PC-9 (cell line): ENCODE results near the gene CDC42BPG. TPM values are rescaled to one million over a fixed set of nuclear protein-coding genes. Genes with fewer than 3 reads are reported as not detected.

Source experiments
- BruUV-seq: library from RNA; stranded (reverse); fragments of 400-500 nt; replicated peaks from 2 replicates; lab custom pipeline; 2021; lab: Mats Ljungman, UMichigan
- CTCF ChIA-PET: fragments of 300-600 bp; sonication (Branson Sonifier 250); formaldehyde crosslinking; loops from one replicate; lab custom pipeline; 2022; ENCODE audit warnings: antibody characterized with exemption; lab: Charles Lee
- POLR2A ChIA-PET: fragments of 300-600 bp; sonication (Branson Sonifier 250); formaldehyde crosslinking; loops from one replicate; lab custom pipeline; 2022; ENCODE audit warnings: antibody characterized with exemption; ENCODE audit not compliant: unreplicated experiment; lab: Charles Lee
- DNase-seq, 2 experiments: peaks; one replicate each; pipeline versions ENCODE4 v3.0.0 to v3.0.0-alpha.2; 2015 to 2022; ENCODE audit warnings: mixed read lengths in 1 of 2
- H2AFZ ChIP-seq: fragments of 200-600 bp; sonication (generic); 2 replicates; pipeline ENCODE4 v1.8.1; 2017; ENCODE audit warnings: antibody characterized with exemption
- H3F3A ChIP-seq: fragments of 200-600 bp; sonication (generic); 2 replicates; pipeline ENCODE4 v1.8.1; 2017; ENCODE audit warnings: antibody characterized with exemption, mild to moderate bottlenecking, low read depth; ENCODE audit not compliant: insufficient read depth
- H3K27ac ChIP-seq: fragments of 200-600 bp; sonication (generic); 2 replicates; pipeline ENCODE4 v1.6.1; 2016; ENCODE audit warnings: mixed run types
- H3K27me3 ChIP-seq: fragments of 200-600 bp; sonication (generic); 2 replicates; pipeline ENCODE4 v1.6.1; 2016; ENCODE audit warnings: low read depth, mixed run types; ENCODE audit not compliant: insufficient read depth
- H3K36me3 ChIP-seq: fragments of 200-600 bp; sonication (generic); 2 replicates; pipeline ENCODE4 v1.6.1; 2016; ENCODE audit warnings: low read depth, mixed run types
- H3K4me1 ChIP-seq: fragments of 200-600 bp; sonication (generic); replicated peaks from 2 replicates; pipeline ENCODE4 v1.6.1; 2016; ENCODE audit warnings: mixed run types; ENCODE audit not compliant: insufficient read depth
- H3K4me2 ChIP-seq: fragments of 200-600 bp; sonication (generic); 2 replicates; pipeline ENCODE4 v1.6.1; 2017; ENCODE audit warnings: mixed run types
- H3K4me3 ChIP-seq: fragments of 200-600 bp; sonication (generic); 2 replicates; pipeline ENCODE4 v1.6.1; 2016; ENCODE audit warnings: mixed run types
- H3K79me2 ChIP-seq: fragments of 200-600 bp; sonication (generic); 2 replicates; pipeline ENCODE4 v1.6.1; 2017; ENCODE audit warnings: low read depth, mixed run types
- H3K9me2 ChIP-seq: fragments of 200-600 bp; sonication (generic); 2 replicates; pipeline ENCODE4 v1.8.1; 2017; ENCODE audit warnings: mild to moderate bottlenecking; ENCODE audit not compliant: insufficient read depth
- H3K9me3 ChIP-seq: fragments of 200-600 bp; sonication (generic); 2 replicates; pipeline ENCODE4 v1.8.1; 2016; ENCODE audit warnings: low read depth; ENCODE audit not compliant: insufficient read depth
- H4K20me1 ChIP-seq: fragments of 200-600 bp; sonication (generic); 2 replicates; pipeline ENCODE4 v1.8.1; 2017; ENCODE audit not compliant: insufficient read depth
- EZH2 ChIP-seq: fragments of 200-600 bp; sonication (generic); IDR thresholded peaks from 2 replicates; pipeline ENCODE4 v1.8.0; 2017; ENCODE audit warnings: antibody characterized with exemption, low read depth
- intact Hi-C: fragments of 100-400 bp; cut with micrococcal nuclease; formaldehyde crosslinking; loops from one replicate; pipeline ENCODE4 v1.10.0; 2022; ENCODE audit not compliant: unreplicated experiment
- total RNA-seq: library from RNA; stranded (reverse); gene quantifications from 2 replicates; pipeline ENCODE4 v1.2.3, GENCODE V29; 2021
- TF ChIP-seq, protein P1 (sequence below): fragments of 200-600 bp; sonication (generic); conservative IDR thresholded peaks from 2 replicates; pipeline ENCODE4 v1.6.1; 2017; ENCODE audit warnings: mixed run types, antibody characterized with exemption, mild to moderate bottlenecking, moderate library complexity

CDC42BPG gene
- total RNA-seq, 1 experiment from 2014 or later = 31.3 TPM

- TF ChIP-seq EZH2 = no peak
- TF ChIP-seq, protein P1, sequence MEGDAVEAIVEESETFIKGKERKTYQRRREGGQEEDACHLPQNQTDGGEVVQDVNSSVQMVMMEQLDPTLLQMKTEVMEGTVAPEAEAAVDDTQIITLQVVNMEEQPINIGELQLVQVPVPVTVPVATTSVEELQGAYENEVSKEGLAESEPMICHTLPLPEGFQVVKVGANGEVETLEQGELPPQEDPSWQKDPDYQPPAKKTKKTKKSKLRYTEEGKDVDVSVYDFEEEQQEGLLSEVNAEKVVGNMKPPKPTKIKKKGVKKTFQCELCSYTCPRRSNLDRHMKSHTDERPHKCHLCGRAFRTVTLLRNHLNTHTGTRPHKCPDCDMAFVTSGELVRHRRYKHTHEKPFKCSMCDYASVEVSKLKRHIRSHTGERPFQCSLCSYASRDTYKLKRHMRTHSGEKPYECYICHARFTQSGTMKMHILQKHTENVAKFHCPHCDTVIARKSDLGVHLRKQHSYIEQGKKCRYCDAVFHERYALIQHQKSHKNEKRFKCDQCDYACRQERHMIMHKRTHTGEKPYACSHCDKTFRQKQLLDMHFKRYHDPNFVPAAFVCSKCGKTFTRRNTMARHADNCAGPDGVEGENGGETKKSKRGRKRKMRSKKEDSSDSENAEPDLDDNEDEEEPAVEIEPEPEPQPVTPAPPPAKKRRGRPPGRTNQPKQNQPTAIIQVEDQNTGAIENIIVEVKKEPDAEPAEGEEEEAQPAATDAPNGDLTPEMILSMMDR = no peak
- Histone ChIP-seq H3K9me2 (no peaks in the 10 kb centered on the region), H3K79me2 (peaks cover 98% of the 10 kb centered on the region), H3K9me3 (no peaks in the 10 kb centered on the region), H3K4me1 (peaks cover 48% of the 10 kb centered on the region), H3K27me3 (no peaks in the 10 kb centered on the region), H3F3A (peaks cover 31% of the 10 kb centered on the region; the same call in 1 of the 2 replicates), H2AFZ (no peak overlapping the region), H3K4me2 (peak overlapping the region; percentile 2; the same call in 1 of the 2 replicates), H3K36me3 (0 out of 2 replicates have a peak, but pooled peaks cover 9% of the 10 kb centered on the region), H3K4me3 (no peak overlapping the region), H4K20me1 (peaks cover 36% of the 10 kb centered on the region), H3K27ac (peak overlapping the region; percentile 24; the same call in 1 of the 2 replicates)
- intact Hi-C loops = no loop called here
- ChIA-PET POLR2A (interaction anchor here (0.5 to 0.7 kb wide), 4 partner anchors 12 to 173 kb away, joined by 3 to 6 read pairs (median 4); no protein-coding TSS in a partner anchor), CTCF (interaction anchor here (0.5 to 2.2 kb wide), 2 partner anchors 18 to 22 kb away, joined by 4 to 12 read pairs; no protein-coding TSS in a partner anchor)
- DNase-seq = no peak
- BruUV-seq = no TSS peak
These were observed 21.1 kb upstream of the CDC42BPG start for GRCh38 chr11:64865286-64866172.

DNA sequence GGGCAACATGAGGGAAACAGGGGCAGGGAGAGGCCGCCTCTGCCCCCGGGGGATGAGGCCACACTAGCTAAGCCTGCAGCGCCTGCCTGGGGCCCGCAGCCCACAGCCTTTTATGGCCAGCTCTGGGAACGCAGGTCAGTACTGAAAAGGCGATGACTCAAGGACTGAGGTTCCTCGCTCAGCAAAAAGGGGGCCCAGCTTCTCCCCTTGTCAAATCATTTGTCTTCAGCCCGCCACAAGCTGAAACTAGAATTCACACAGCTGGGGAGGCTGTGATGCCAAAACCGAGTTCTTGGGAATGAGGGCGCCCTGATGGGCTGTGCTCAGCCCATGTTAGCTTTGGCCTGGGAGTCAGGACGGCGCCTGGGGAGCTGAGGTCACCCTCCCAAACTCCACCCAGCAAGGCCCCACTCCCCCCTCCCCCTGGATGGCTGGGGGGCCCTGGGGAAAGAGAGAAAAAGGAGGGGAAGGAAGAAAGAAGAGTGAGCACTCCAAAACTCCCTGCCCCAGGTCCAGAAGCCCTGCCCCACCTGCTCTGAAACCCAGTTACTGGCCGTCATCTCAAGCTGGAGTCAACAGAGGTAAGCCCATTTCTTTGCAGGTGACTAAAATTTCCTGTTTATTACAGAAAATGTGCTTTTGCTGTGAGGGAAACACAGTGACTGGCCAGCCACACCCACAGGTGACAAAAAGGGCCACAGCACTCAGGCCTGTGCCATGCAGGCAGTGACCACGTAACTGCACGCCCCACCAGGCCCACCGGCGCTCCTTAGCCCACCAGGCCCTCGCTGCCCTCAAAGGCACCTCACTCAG is 20.2 kb upstream of the CDC42BPG start:
- TSS peak; percentile 6 for BruUV-seq
- no peak overlapping the region for H2AFZ ChIP-seq
- DNase-seq = peak in 1 of 2 experiments; percentile 79
- H3K4me3 ChIP-seq = no peak overlapping the region
- H3K9me2 ChIP-seq = no peaks in the 10 kb centered on the region
- peaks cover 98% of the 10 kb centered on the region for H3K79me2 ChIP-seq
- peaks cover 30% of the 10 kb centered on the region; the same call in 1 of the 2 replicates for H4K20me1 ChIP-seq
- no peaks in the 10 kb centered on the region for H3K27me3 ChIP-seq
- TF ChIP-seq, protein P1 = no peak
- no peak for TF ChIP-seq EZH2
- ChIA-PET POLR2A (interaction anchor here (0.5 to 0.7 kb wide), 4 partner anchors 13 to 138 kb away, joined by 4 to 6 read pairs (median 6); no protein-coding TSS in a partner anchor), CTCF (interaction anchor here (0.5 to 2.2 kb wide), 7 partner anchors 10 to 484 kb away, joined by 3 to 12 read pairs (median 3); no protein-coding TSS in a partner anchor)
- no peak overlapping the region for H3K27ac ChIP-seq
- H3K4me1 ChIP-seq = peaks cover 41% of the 10 kb centered on the region
- no peak overlapping the region for H3K4me2 ChIP-seq
- peaks cover 29% of the 10 kb centered on the region; the same call in 1 of the 2 replicates for H3F3A ChIP-seq
- 0 out of 2 replicates have a peak, but pooled peaks cover 13% of the 10 kb centered on the region for H3K36me3 ChIP-seq
- intact Hi-C loops = no loop called here
- H3K9me3 ChIP-seq = no peaks in the 10 kb centered on the region

- H3K9me2 ChIP-seq = no peaks in the 10 kb centered on the region
- ChIA-PET POLR2A (interaction anchor here (0.7 kb wide), 2 partner anchors 13 to 139 kb away, joined by 5 to 6 read pairs; no protein-coding TSS in a partner anchor), CTCF (interaction anchor here (0.5 to 2.2 kb wide), 7 partner anchors 9 to 579 kb away, joined by 3 to 12 read pairs (median 3); partner anchors contain the start of gene GPR137)
- intact Hi-C loops = no loop called here
- 0 out of 2 replicates have a peak, but pooled peaks cover 15% of the 10 kb centered on the region for H3K36me3 ChIP-seq
- no peak overlapping the region for H3K4me3 ChIP-seq
- H3K79me2 ChIP-seq = peaks cover 96% of the 10 kb centered on the region
- H3K4me1 ChIP-seq = peaks cover 37% of the 10 kb centered on the region
- peaks cover 29% of the 10 kb centered on the region; the same call in 1 of the 2 replicates for H3F3A ChIP-seq
- no peak for DNase-seq
- no peaks in the 10 kb centered on the region for H3K27me3 ChIP-seq
- H3K9me3 ChIP-seq = no peaks in the 10 kb centered on the region
- BruUV-seq = no TSS peak
- no peak overlapping the region for H2AFZ ChIP-seq
- H3K4me2 ChIP-seq = no peak overlapping the region
- H3K27ac ChIP-seq = no peak overlapping the region
- TF ChIP-seq, protein P1 = no peak
- no peak for TF ChIP-seq EZH2
- peaks cover 25% of the 10 kb centered on the region; the same call in 1 of the 2 replicates for H4K20me1 ChIP-seq
These were observed 19.7 kb upstream of the CDC42BPG start for GRCh38 chr11:64864135-64864472.
